OCI-LY7 (cell line): ENCODE results near the gene ANKFY1. TPM values are rescaled to one million over a fixed set of nuclear protein-coding genes. Genes with fewer than 3 reads are reported as not detected.

Source experiments
- BruUV-seq: library from RNA; stranded (reverse); fragments of 400-500 nt; replicated peaks from 2 replicates; lab custom pipeline; 2021; lab: Mats Ljungman, UMichigan
- CTCF ChIA-PET: fragments of 300-600 bp; sonication (Branson Sonifier 250); formaldehyde crosslinking; loops from one replicate; lab custom pipeline; 2022; ENCODE audit warnings: antibody characterized with exemption; ENCODE audit not compliant: unreplicated experiment; lab: Charles Lee
- POLR2A ChIA-PET: fragments of 300-600 bp; sonication (Branson Sonifier 250); formaldehyde crosslinking; loops from one replicate; lab custom pipeline; 2022; ENCODE audit warnings: antibody characterized with exemption; lab: Charles Lee
- DNase-seq: peaks from one replicate; pipeline ENCODE4 v3.0.0-alpha.2; 2015; ENCODE audit warnings: low spot score
- H2AFZ ChIP-seq: fragments of 200-600 bp; sonication (generic), shearing (Covaris generic); 2 replicates; pipeline ENCODE4 v1.6.1; 2014; ENCODE audit warnings: mild to moderate bottlenecking, antibody characterized with exemption, low read length, moderate library complexity
- H3K27ac ChIP-seq: fragments of 200-600 bp; sonication (generic); 2 replicates; pipeline ENCODE4 v1.5.1; 2014; ENCODE audit warnings: mixed run types, low read depth, mild to moderate bottlenecking, moderate library complexity, low read length, inconsistent platforms; ENCODE audit not compliant: poor library complexity, severe bottlenecking
- H3K36me3 ChIP-seq: fragments of 200-600 bp; sonication (generic); 2 replicates; pipeline ENCODE4 v1.6.1; 2014; ENCODE audit warnings: mild to moderate bottlenecking, antibody characterized with exemption, low read length, moderate library complexity, mixed read lengths; ENCODE audit not compliant: insufficient read depth
- H3K4me1 ChIP-seq: fragments of 200-600 bp; sonication (generic); 2 replicates; pipeline ENCODE4 v1.5.1; 2014; ENCODE audit warnings: mild to moderate bottlenecking, low read length; ENCODE audit not compliant: insufficient read depth, poor library complexity, severe bottlenecking
- H3K4me2 ChIP-seq: fragments of 200-600 bp; sonication (generic); 2 replicates; pipeline ENCODE4 v1.6.1; 2014; ENCODE audit warnings: mild to moderate bottlenecking, low read length
- H3K4me3 ChIP-seq: fragments of 200-600 bp; sonication (generic); 2 replicates; pipeline ENCODE4 v1.5.1; 2014; ENCODE audit warnings: mild to moderate bottlenecking, low read depth, low read length; ENCODE audit not compliant: poor library complexity, severe bottlenecking
- H3K79me2 ChIP-seq: fragments of 200-600 bp; sonication (generic); 2 replicates; pipeline ENCODE4 v1.6.1; 2016; ENCODE audit warnings: low read depth, mild to moderate bottlenecking, low read length, moderate library complexity, mixed read lengths; ENCODE audit not compliant: insufficient read depth
- H3K9me2 ChIP-seq: fragments of 200-600 bp; sonication (generic); 2 replicates; pipeline ENCODE4 v1.6.1; 2016; ENCODE audit warnings: mild to moderate bottlenecking, low read length, mixed read lengths; ENCODE audit not compliant: insufficient read depth
- H3K9me3 ChIP-seq: fragments of 200-600 bp; sonication (generic); 2 replicates; pipeline ENCODE4 v1.6.1; 2014; ENCODE audit warnings: mild to moderate bottlenecking, mixed run types, low read length, mixed read lengths
- H4K20me1 ChIP-seq: fragments of 200-600 bp; sonication (generic); 2 replicates; pipeline ENCODE4 v1.6.1; 2014; ENCODE audit warnings: mild to moderate bottlenecking, antibody characterized with exemption, low read length, moderate library complexity, mixed read lengths; ENCODE audit not compliant: insufficient read depth
- EZH2phosphoT487 ChIP-seq: fragments of 200-600 bp; sonication (generic); IDR thresholded peaks from 2 replicates; pipeline ENCODE4 v1.6.1; 2018; ENCODE audit warnings: low read depth, borderline replicate concordance, mild to moderate bottlenecking, mixed run types, antibody characterized with exemption, low read length, moderate library complexity, mixed read lengths
- intact Hi-C: fragments of 100-400 bp; cut with micrococcal nuclease; formaldehyde crosslinking; loops from one replicate; pipeline ENCODE4 v1.10.0; 2022; ENCODE audit not compliant: unreplicated experiment
- total RNA-seq, 2 experiments: library from RNA; depleted of rRNA in 1 of 2; stranded (reverse); fragments of >200 nt in 1 of 2; shearing (Covaris generic) in 1 of 2; gene quantifications; 2 replicates each; pipeline ENCODE4 v1.2.3, GENCODE V29; 2014 to 2022
- TF ChIP-seq, protein P1 (sequence below): fragments of 200-600 bp; sonication (generic); conservative IDR thresholded peaks from 2 replicates; pipeline ENCODE4 v1.5.1; 2014; ENCODE audit warnings: mild to moderate bottlenecking, antibody characterized with exemption, low read length, moderate library complexity, mixed read lengths

Gene ANKFY1
- total RNA-seq, 2 experiments from 2014 or later, result 25.9 to 56.7 TPM

DNA sequence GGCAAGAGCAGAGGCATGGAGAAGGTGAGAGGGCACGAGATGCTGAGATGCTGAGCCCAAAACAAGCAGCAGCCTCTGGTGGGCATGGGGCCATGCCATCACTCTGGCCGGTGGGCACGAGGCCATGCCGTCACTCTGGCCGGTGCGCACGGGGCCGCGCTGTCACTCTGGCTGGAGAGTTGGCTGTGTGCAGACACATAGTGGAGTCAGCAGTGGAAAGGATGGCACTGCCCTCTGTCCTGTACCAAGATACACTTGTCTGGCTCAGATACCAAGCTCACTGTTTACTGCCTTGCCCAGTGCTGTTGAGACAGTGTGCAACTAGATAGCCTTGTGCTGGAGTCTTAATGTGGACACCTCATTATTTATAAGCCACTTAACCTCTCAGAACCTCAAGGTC, 75.7 kb downstream of the ANKFY1 start:
- Histone ChIP-seq H3K79me2 (no peaks in the 10 kb centered on the region), H3K27ac (no peak overlapping the region), H3K36me3 (peaks cover 82% of the 10 kb centered on the region), H3K4me3 (no peak overlapping the region), H4K20me1 (no peaks in the 10 kb centered on the region), H3K4me2 (no peak overlapping the region), H3K9me2 (no peaks in the 10 kb centered on the region), H2AFZ (no peak overlapping the region), H3K9me3 (no peaks in the 10 kb centered on the region), H3K4me1 (no peaks in the 10 kb centered on the region)
- TF ChIP-seq EZH2phosphoT487, result no peak
- TF ChIP-seq, protein P1, sequence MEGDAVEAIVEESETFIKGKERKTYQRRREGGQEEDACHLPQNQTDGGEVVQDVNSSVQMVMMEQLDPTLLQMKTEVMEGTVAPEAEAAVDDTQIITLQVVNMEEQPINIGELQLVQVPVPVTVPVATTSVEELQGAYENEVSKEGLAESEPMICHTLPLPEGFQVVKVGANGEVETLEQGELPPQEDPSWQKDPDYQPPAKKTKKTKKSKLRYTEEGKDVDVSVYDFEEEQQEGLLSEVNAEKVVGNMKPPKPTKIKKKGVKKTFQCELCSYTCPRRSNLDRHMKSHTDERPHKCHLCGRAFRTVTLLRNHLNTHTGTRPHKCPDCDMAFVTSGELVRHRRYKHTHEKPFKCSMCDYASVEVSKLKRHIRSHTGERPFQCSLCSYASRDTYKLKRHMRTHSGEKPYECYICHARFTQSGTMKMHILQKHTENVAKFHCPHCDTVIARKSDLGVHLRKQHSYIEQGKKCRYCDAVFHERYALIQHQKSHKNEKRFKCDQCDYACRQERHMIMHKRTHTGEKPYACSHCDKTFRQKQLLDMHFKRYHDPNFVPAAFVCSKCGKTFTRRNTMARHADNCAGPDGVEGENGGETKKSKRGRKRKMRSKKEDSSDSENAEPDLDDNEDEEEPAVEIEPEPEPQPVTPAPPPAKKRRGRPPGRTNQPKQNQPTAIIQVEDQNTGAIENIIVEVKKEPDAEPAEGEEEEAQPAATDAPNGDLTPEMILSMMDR, result no peak
- DNase-seq, result no peak
- CTCF ChIA-PET, result no interaction called here
- POLR2A ChIA-PET, result interaction anchor here (0.7 kb wide), 1 partner anchor 487 kb away, joined by 3 read pairs; no protein-coding TSS in a partner anchor
- intact Hi-C loops, result no loop called here
- BruUV-seq, result no TSS peak

DNA sequence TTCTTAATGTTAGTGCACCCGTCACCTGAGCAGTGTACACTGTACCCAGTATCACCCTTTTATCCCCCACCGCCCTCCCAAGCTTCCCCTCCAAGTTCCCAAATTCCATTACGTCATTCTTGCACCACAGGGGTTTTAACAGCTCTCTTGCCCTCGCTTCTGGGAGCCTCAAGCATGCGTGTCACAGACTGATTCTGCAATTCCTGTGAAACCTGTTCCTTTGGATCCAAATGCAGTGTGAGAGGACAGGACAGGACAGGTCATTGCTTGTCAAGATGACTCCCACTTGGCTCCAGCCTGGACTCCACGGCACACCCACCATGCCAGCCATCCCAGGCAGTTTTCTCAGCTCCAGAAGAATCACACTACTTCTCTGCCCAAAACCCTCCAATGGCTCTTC, 76.7 kb downstream of the ANKFY1 start:
- Histone ChIP-seq H3K9me2 (no peaks in the 10 kb centered on the region), H3K4me3 (no peak overlapping the region), H3K4me1 (no peaks in the 10 kb centered on the region), H3K79me2 (no peaks in the 10 kb centered on the region), H3K27ac (no peak overlapping the region), H4K20me1 (no peaks in the 10 kb centered on the region), H3K9me3 (no peaks in the 10 kb centered on the region), H3K4me2 (no peak overlapping the region), H3K36me3 (peaks cover 85% of the 10 kb centered on the region), H2AFZ (no peak overlapping the region)
- no peak for TF ChIP-seq EZH2phosphoT487
- TF ChIP-seq, protein P1, result no peak
- intact Hi-C loops, result no loop called here
- DNase-seq, result no peak
- ChIA-PET POLR2A (no interaction called here), CTCF (no interaction called here)
- BruUV-seq, result no TSS peak

DNA sequence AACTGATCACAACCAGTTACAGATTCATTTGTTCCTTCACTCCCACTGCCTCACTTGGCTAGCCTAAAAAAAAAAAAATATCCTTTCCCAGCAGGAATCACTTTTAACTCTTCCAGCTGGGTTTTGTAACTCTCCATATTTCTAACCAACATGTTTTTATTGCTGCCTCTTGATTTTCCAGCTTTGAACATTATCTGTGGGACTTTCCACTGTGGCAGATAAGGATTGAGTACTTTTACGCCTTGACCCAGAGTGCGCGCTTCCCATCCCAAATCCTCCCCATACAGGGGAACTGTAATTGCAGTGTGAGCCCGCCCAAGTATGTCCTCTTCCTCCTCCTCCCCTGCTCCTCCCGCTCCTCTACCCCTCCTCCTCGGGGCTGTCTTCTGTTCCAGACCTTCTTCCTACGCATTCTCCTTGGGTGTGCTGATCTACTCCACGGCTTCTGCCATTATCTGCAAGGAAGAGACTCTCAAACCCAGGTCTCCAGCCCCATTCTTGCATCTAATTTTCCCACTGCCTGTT, 77.4 kb downstream of the ANKFY1 start:
- Histone ChIP-seq H2AFZ (no peak overlapping the region), H3K4me2 (no peak overlapping the region), H3K9me2 (no peaks in the 10 kb centered on the region), H3K36me3 (peaks cover 92% of the 10 kb centered on the region), H3K9me3 (no peaks in the 10 kb centered on the region), H3K4me3 (no peak overlapping the region), H3K27ac (no peak overlapping the region), H3K4me1 (no peaks in the 10 kb centered on the region), H4K20me1 (no peaks in the 10 kb centered on the region), H3K79me2 (no peaks in the 10 kb centered on the region)
- POLR2A ChIA-PET, result no interaction called here
- intact Hi-C loops, result no loop called here
- TF ChIP-seq, protein P1, result no peak
- TF ChIP-seq EZH2phosphoT487, result no peak
- DNase-seq, result no peak
- CTCF ChIA-PET, result no interaction called here
- BruUV-seq, result no TSS peak
